Parathyroid adenoma (tissue), 2 donors: ENCODE data around the gene CACNB2.

Experiments
- H2AFZ ChIP-seq: fragments of 300-600 bp; sonication (generic); one replicate; pipeline ENCODE4 v1.7.0; 2017; ENCODE audit warnings: antibody characterized with exemption, mild to moderate bottlenecking
- H3K27ac ChIP-seq: fragments of 300-600 bp; sonication (generic); one replicate; pipeline ENCODE4 v1.7.0; 2017
- H3K27me3 ChIP-seq: fragments of 300-600 bp; sonication (generic); one replicate; pipeline ENCODE4 v1.7.0; 2017; ENCODE audit warnings: low read length; ENCODE audit not compliant: control insufficient read depth, insufficient read depth
- H3K36me3 ChIP-seq: fragments of 300-600 bp; sonication (generic); one replicate; pipeline ENCODE4 v1.7.0; 2017; ENCODE audit warnings: low read length; ENCODE audit not compliant: control insufficient read depth, insufficient read depth
- H3K4me1 ChIP-seq: fragments of 300-600 bp; sonication (generic); one replicate; pipeline ENCODE4 v1.7.0; 2017; ENCODE audit warnings: control low read depth
- H3K4me2 ChIP-seq: fragments of 300-600 bp; sonication (generic); one replicate; pipeline ENCODE4 v1.7.0; 2017; ENCODE audit warnings: low read length
- H3K4me3 ChIP-seq: fragments of 300-600 bp; sonication (generic); one replicate; pipeline ENCODE4 v1.7.0; 2017; ENCODE audit warnings: low read depth, low read length
- H3K79me2 ChIP-seq: fragments of 300-600 bp; sonication (generic); one replicate; pipeline ENCODE4 v1.7.0; 2017; ENCODE audit warnings: control low read depth
- H3K9ac ChIP-seq: fragments of 300-600 bp; sonication (generic); one replicate; pipeline ENCODE4 v1.7.0; 2017; ENCODE audit warnings: mild to moderate bottlenecking
- H3K9me3 ChIP-seq: fragments of 300-600 bp; sonication (generic); one replicate; pipeline ENCODE4 v1.7.0; 2017; ENCODE audit warnings: low read length; ENCODE audit not compliant: control insufficient read depth
- TF ChIP-seq, protein P1 (sequence below): fragments of 300-600 bp; sonication (generic); IDR thresholded peaks from one replicate; pipeline ENCODE4 v1.7.0; 2017; ENCODE audit warnings: antibody characterized with exemption, mild to moderate bottlenecking
- donor health status: primary hyperparathyroidism.

CACNB2 gene

DNA sequence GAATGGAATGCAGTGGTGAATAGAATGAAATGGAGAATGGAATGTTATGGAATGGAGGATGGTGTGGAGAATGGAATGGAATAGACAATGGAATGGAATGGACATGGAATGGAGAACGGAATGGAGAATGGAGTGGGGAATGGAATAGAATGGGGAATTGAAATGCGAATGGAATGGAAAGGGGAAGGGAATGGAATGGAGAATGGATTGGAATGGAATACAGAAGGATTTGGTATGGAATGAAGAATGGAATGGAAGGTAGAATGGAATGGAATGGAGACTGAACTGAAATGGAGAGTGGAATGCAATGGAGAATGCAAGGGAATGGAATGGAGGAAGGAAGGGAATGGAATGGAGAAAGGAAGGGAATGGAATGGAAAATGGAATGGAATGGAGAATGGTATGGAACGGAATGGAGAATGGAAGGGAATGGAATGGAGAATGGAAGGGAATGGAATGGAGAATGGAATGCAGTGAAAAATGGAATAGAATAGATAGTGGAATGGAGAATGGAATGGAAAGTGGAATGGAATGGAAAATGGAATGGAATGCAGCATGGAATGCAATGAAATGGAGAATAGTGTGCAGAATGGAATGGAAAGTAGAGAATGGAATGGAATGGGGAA, 416.4 kb downstream of the CACNB2 start:
- no peaks in the 10 kb centered on the region for H3K27me3 ChIP-seq
- no peaks in the 10 kb centered on the region for H3K79me2 ChIP-seq
- no peaks in the 10 kb centered on the region for H3K36me3 ChIP-seq
- H3K4me2 ChIP-seq: no peak overlapping the region
- no peak overlapping the region for H3K9ac ChIP-seq
- H3K4me1 ChIP-seq: no peaks in the 10 kb centered on the region
- no peak overlapping the region for H3K4me3 ChIP-seq
- no peak overlapping the region for H2AFZ ChIP-seq
- H3K9me3 ChIP-seq: no peaks in the 10 kb centered on the region
- H3K27ac ChIP-seq: no peak overlapping the region
- TF ChIP-seq, protein P1, sequence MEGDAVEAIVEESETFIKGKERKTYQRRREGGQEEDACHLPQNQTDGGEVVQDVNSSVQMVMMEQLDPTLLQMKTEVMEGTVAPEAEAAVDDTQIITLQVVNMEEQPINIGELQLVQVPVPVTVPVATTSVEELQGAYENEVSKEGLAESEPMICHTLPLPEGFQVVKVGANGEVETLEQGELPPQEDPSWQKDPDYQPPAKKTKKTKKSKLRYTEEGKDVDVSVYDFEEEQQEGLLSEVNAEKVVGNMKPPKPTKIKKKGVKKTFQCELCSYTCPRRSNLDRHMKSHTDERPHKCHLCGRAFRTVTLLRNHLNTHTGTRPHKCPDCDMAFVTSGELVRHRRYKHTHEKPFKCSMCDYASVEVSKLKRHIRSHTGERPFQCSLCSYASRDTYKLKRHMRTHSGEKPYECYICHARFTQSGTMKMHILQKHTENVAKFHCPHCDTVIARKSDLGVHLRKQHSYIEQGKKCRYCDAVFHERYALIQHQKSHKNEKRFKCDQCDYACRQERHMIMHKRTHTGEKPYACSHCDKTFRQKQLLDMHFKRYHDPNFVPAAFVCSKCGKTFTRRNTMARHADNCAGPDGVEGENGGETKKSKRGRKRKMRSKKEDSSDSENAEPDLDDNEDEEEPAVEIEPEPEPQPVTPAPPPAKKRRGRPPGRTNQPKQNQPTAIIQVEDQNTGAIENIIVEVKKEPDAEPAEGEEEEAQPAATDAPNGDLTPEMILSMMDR: no peak

GRCh38 chr10:18557960-18558359, 417.7 kb downstream of the CACNB2 start:
- no peak overlapping the region for H2AFZ ChIP-seq
- H3K27me3 ChIP-seq: no peaks in the 10 kb centered on the region
- H3K9ac ChIP-seq: no peak overlapping the region
- H3K4me2 ChIP-seq: no peak overlapping the region
- TF ChIP-seq, protein P1: no peak
- no peak overlapping the region for H3K4me3 ChIP-seq
- H3K4me1 ChIP-seq: no peaks in the 10 kb centered on the region
- H3K36me3 ChIP-seq: no peaks in the 10 kb centered on the region
- no peaks in the 10 kb centered on the region for H3K9me3 ChIP-seq
- H3K27ac ChIP-seq: no peak overlapping the region
- no peaks in the 10 kb centered on the region for H3K79me2 ChIP-seq

GRCh38 chr10:18561861-18562551, 421.8 kb downstream of the CACNB2 start:
- Histone ChIP-seq H3K4me1 (no peaks in the 10 kb centered on the region), H2AFZ (no peak overlapping the region), H3K36me3 (no peaks in the 10 kb centered on the region), H3K27ac (no peak overlapping the region), H3K4me3 (no peak overlapping the region), H3K9ac (no peak overlapping the region), H3K79me2 (no peaks in the 10 kb centered on the region), H3K4me2 (no peak overlapping the region), H3K9me3 (no peaks in the 10 kb centered on the region), H3K27me3 (no peaks in the 10 kb centered on the region)
- TF ChIP-seq, protein P1: no peak

DNA sequence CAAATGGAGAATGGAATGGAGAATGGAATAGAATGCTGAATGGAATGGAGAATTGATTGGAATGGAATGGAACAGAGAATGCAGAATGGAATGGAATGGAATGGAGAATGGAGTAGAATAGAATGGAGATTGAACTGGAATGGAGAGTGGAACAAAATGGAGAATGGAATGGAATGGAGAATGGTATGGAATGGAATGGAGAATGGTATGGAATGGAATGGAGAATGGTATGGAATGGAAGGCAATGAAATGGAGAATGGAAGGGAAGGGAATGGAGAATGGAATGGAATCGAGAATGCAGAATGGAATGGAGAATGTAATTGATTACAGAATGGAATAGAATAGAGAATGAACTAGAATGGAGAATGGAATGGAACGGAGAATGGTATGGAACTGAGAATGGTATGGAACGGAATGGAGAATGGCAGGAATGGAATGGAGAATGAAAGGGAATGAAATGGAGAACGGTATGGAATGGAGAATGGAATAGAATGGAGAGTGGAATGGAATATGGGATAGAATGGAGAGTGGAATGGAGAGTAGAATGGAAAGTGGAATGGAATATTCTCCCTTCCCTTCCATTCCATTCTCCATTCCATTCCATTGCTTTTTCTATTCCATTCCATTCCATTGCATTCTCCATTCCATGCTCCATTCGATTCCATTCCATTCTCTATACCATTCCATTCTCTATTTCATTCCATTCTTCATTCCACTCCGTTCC, 422.9 kb downstream of the CACNB2 start:
- TF ChIP-seq, protein P1: no peak
- Histone ChIP-seq H3K27ac (no peak overlapping the region), H3K79me2 (no peaks in the 10 kb centered on the region), H3K4me1 (no peaks in the 10 kb centered on the region), H3K4me3 (no peak overlapping the region), H2AFZ (no peak overlapping the region), H3K4me2 (no peak overlapping the region), H3K9me3 (no peaks in the 10 kb centered on the region), H3K36me3 (no peaks in the 10 kb centered on the region), H3K27me3 (no peaks in the 10 kb centered on the region), H3K9ac (no peak overlapping the region)
